SK-N-SH (cell line): ENCODE measurements around the gene PSME1. TPM values are rescaled to one million over a fixed set of nuclear protein-coding genes. Genes with fewer than 3 reads are reported as not detected.

Experiments used
- CTCF ChIA-PET: fragments of 300-600, 350-600 bp; formaldehyde crosslinking; extraction: SDS; loops from one replicate; lab custom pipeline; 2021; lab: Yijun Ruan, JAX
- POLR2A ChIA-PET: fragments of 350-600 bp; sonication (Branson Sonifier 250); formaldehyde crosslinking; extraction: SDS; loops from one replicate; lab custom pipeline; 2020; ENCODE audit warnings: antibody characterized with exemption, inconsistent platforms; lab: Yijun Ruan, JAX
- DNase-seq: peaks from one replicate; pipeline ENCODE4 v3.0.0; 2012
- H2AFZ ChIP-seq: fragments of 200-600 bp; sonication (generic); 2 replicates; pipeline ENCODE4 v1.8.1; 2016; ENCODE audit warnings: antibody characterized with exemption, mild to moderate bottlenecking, low read depth
- H3F3A ChIP-seq: fragments of 200-600 bp; sonication (generic); replicated peaks from 2 replicates; pipeline ENCODE3; 2016; ENCODE audit warnings: antibody characterized with exemption, mild to moderate bottlenecking; ENCODE audit not compliant: insufficient read depth
- H3K27ac ChIP-seq, 2 experiments: fragments of 200-500 bp in 1 of 2; fragments of 200-600 bp in 1 of 2; sonication (Bioruptor generic) in 1 of 2; sonication (generic), shearing (Covaris generic) in 1 of 2; 2 replicates each; pipeline versions ENCODE4 v1.5.1 to v1.6.1; 2014 to 2016; ENCODE audit warnings: low read depth in 2 of 2, inconsistent platforms in 1 of 2, low read length in 1 of 2, mild to moderate bottlenecking in 1 of 2, mixed read lengths in 1 of 2
- H3K27me3 ChIP-seq: fragments of 200-600 bp; sonication (generic), shearing (Covaris generic); 2 replicates; pipeline ENCODE4 v1.6.1; 2016; ENCODE audit warnings: mixed run types; ENCODE audit not compliant: insufficient read depth
- H3K36me3 ChIP-seq, 2 experiments: fragments of 200-500 bp in 1 of 2; fragments of 200-600 bp in 1 of 2; sonication (Bioruptor generic) in 1 of 2; sonication (generic) in 1 of 2; replicated peaks in 1 of 2; 2 replicates each; pipeline versions ENCODE3 to v1.5.1; 2014 to 2016; ENCODE audit warnings: low read length in 1 of 2, mild to moderate bottlenecking in 1 of 2; ENCODE audit not compliant: insufficient read depth in 2 of 2, control insufficient read depth in 1 of 2
- H3K4me1 ChIP-seq, 2 experiments: fragments of 200-500 bp in 1 of 2; fragments of 200-600 bp in 1 of 2; sonication (Bioruptor generic) in 1 of 2; sonication (generic), shearing (Covaris generic) in 1 of 2; 2 replicates each; pipeline versions ENCODE4 v1.5.1 to v1.6.1; 2014 to 2016; ENCODE audit warnings: low read depth in 1 of 2, low read length in 1 of 2, mixed run types in 1 of 2; ENCODE audit not compliant: insufficient read depth in 2 of 2, control insufficient read depth in 1 of 2
- H3K4me2 ChIP-seq: fragments of 200-600 bp; sonication (generic), shearing (Covaris generic); 2 replicates; pipeline ENCODE4 v1.6.1; 2017; ENCODE audit warnings: mixed run types
- H3K4me3 ChIP-seq, 2 experiments: fragments of 200-500 bp in 1 of 2; fragments of 200-600 bp in 1 of 2; sonication (Bioruptor generic) in 1 of 2; sonication (generic), shearing (Covaris generic) in 1 of 2; 2 replicates each; pipeline versions ENCODE4 v1.5.1 to v1.8.1; 2014 to 2016; ENCODE audit warnings: low read depth in 2 of 2, inconsistent platforms in 1 of 2, low read length in 1 of 2, mild to moderate bottlenecking in 1 of 2, mixed read lengths in 1 of 2, moderate library complexity in 1 of 2
- H3K79me2 ChIP-seq: fragments of 200-600 bp; sonication (generic); 2 replicates; pipeline ENCODE4 v1.8.1; 2017; ENCODE audit warnings: mild to moderate bottlenecking; ENCODE audit not compliant: insufficient read depth
- H3K9ac ChIP-seq: fragments of 200-600 bp; sonication (generic); 2 replicates; pipeline ENCODE4 v1.6.1; 2017; ENCODE audit warnings: mixed run types
- H3K9me2 ChIP-seq: fragments of 200-600 bp; sonication (generic); 2 replicates; pipeline ENCODE4 v1.6.1; 2017; ENCODE audit warnings: mixed run types
- H3K9me3 ChIP-seq: fragments of 200-600 bp; sonication (generic); 2 replicates; pipeline ENCODE4 v1.6.1; 2017; ENCODE audit warnings: mixed run types, mild to moderate bottlenecking, moderate library complexity
- H4K20me1 ChIP-seq: fragments of 200-600 bp; sonication (generic); 2 replicates; pipeline ENCODE4 v1.6.1; 2017; ENCODE audit warnings: mild to moderate bottlenecking, mixed run types; ENCODE audit not compliant: insufficient read depth
- FOSL2 ChIP-seq: IDR thresholded peaks from 2 replicates; pipeline ENCODE4 v1.4.0; 2012; ENCODE audit warnings: low read depth, mild to moderate bottlenecking, moderate library complexity, borderline replicate concordance
- FOXJ3 ChIP-seq: sonication (generic); formaldehyde crosslinking; IDR thresholded peaks from 2 replicates; pipeline ENCODE4 v1.5.1; 2020; ENCODE audit warnings: mild to moderate bottlenecking, missing genetic modification reagents
- FOXM1 ChIP-seq: IDR thresholded peaks from 2 replicates; pipeline ENCODE4 v1.4.0; 2012; ENCODE audit warnings: low read depth, mild to moderate bottlenecking
- GABPA ChIP-seq: IDR thresholded peaks from 2 replicates; pipeline ENCODE4 v1.4.0; 2012; ENCODE audit warnings: low read depth, mild to moderate bottlenecking
- NFIC ChIP-seq: IDR thresholded peaks from 2 replicates; pipeline ENCODE4 v1.4.0; 2012; ENCODE audit warnings: borderline replicate concordance
- RCOR1 ChIP-seq: fragments of 150-350 bp; IDR thresholded peaks from 2 replicates; pipeline ENCODE4 v1.6.1; 2017; ENCODE audit warnings: antibody characterized with exemption, low read length
- RFX5 ChIP-seq: IDR thresholded peaks from 2 replicates; pipeline ENCODE4 v1.6.1; 2012; ENCODE audit warnings: mild to moderate bottlenecking, improper control_type of control experiment, low read length
- SMC3 ChIP-seq: IDR thresholded peaks from 2 replicates; pipeline ENCODE4 v1.6.1; 2012; ENCODE audit warnings: low read depth, low read length, improper control_type of control experiment
- TAF1 ChIP-seq: IDR thresholded peaks from 2 replicates; pipeline ENCODE4 v1.6.1; 2012; ENCODE audit warnings: low read depth, mild to moderate bottlenecking, low read length, moderate library complexity, borderline replicate concordance
- YY1 ChIP-seq: IDR thresholded peaks from 2 replicates; pipeline ENCODE4 v1.4.0; 2012; ENCODE audit warnings: low read depth, mild to moderate bottlenecking
- WGBS: methylation state at CpG from one replicate; pipeline ENCODE4 v1.1.6; 2017; ENCODE audit warnings: low lambda C conversion rate; 5-methylcytosine and 5-hydroxymethylcytosine counted together
- polyA plus RNA-seq, 3 experiments: library from polyadenylated mRNA; depleted of rRNA; stranded (reverse); fragments of >200 nt; gene quantifications; 2 replicates each; pipeline ENCODE4 v1.2.3, GENCODE V29; 2012
- TF ChIP-seq, protein P1 (sequence below): fragments of 150-350 bp; IDR thresholded peaks from 2 replicates; pipeline ENCODE4 v1.6.1; 2016; ENCODE audit warnings: mild to moderate bottlenecking, low read depth, low read length
- TF ChIP-seq, protein P2 (sequence below): fragments of 150-350 bp; IDR thresholded peaks from 2 replicates; pipeline ENCODE4 v1.6.1; 2017; ENCODE audit warnings: antibody characterized with exemption, low read length, low read depth, borderline replicate concordance
- TF ChIP-seq, protein P3 (sequence below): IDR thresholded peaks from 2 replicates; pipeline ENCODE4 v1.4.0; 2012; ENCODE audit warnings: low read depth, borderline replicate concordance
- TF ChIP-seq, protein P4 (sequence below): IDR thresholded peaks from 2 replicates; pipeline ENCODE4 v1.6.1; 2012; ENCODE audit warnings: mild to moderate bottlenecking, low read depth, low read length, moderate library complexity

Gene PSME1
- polyA plus RNA-seq, 1 of the 3 experiments (the other 2 are of a cell fraction) = 287 TPM

DNA sequence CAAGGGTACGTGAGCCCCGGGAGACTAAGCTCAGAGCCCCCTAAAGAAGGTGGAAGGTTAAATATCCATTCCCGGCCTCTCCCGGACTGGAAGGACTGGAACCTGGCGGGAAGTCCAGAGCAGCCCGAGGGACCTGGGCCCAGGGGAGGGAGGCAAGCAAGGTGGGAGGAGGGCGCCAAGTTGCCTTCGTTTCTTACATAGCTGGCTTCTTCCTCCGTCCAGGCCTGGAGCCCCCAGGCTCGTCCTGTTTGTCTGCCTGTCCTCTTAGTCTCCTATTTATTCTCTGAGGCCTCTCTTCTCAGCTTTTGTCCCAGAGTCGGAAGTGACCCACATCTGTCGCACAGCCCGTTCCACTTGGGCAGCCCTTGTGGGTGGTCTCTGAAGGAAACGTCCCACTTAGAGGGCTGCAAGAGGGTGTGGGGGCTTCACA, 41.1 kb upstream of the PSME1 start:
- ChIA-PET CTCF (interaction anchor here (0.6 to 25.4 kb wide), 6 partner anchors 11 to 506 kb away, joined by 3 to 1159 read pairs (median 4); partner anchors contain the start of genes CARMIL3, CPNE6 and PSME2), POLR2A (interaction anchor here (0.7 to 6.2 kb wide), 10 partner anchors 12 to 66 kb away, joined by 3 to 46 read pairs (median 12); partner anchors contain the start of genes CARMIL3, DCAF11, IRF9 and NRL)
- Histone ChIP-seq H3K4me1 (peaks cover 12 to 19% of the 10 kb centered on the region in 2 experiments; a peak in 2 of 4 replicates), H3F3A (peaks cover 3% of the 10 kb centered on the region), H3K9me3 (no peaks in the 10 kb centered on the region), H4K20me1 (no peaks in the 10 kb centered on the region), H2AFZ (peak overlapping the region; percentile 91), H3K27ac (peak overlapping the region; percentile 73 to 93), H3K79me2 (peaks cover 16% of the 10 kb centered on the region), H3K4me2 (peak overlapping the region; percentile 100), H3K27me3 (no peaks in the 10 kb centered on the region), H3K4me3 (peak overlapping the region; percentile 80 to 92), H3K36me3 (peaks cover 1 to 3% of the 10 kb centered on the region in 2 experiments), H3K9me2 (no peaks in the 10 kb centered on the region), H3K9ac (peak overlapping the region; percentile 92)
- TF ChIP-seq TAF1 (no peak), RFX5 (no peak), FOXJ3 (CRISPR knock-in tag) (no peak)
- TF ChIP-seq, protein P1, sequence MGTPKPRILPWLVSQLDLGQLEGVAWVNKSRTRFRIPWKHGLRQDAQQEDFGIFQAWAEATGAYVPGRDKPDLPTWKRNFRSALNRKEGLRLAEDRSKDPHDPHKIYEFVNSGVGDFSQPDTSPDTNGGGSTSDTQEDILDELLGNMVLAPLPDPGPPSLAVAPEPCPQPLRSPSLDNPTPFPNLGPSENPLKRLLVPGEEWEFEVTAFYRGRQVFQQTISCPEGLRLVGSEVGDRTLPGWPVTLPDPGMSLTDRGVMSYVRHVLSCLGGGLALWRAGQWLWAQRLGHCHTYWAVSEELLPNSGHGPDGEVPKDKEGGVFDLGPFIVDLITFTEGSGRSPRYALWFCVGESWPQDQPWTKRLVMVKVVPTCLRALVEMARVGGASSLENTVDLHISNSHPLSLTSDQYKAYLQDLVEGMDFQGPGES = no peak
- WGBS = 3% methylated on average over 11 of the region's 14 CpGs
- DNase-seq = no peak

DNA sequence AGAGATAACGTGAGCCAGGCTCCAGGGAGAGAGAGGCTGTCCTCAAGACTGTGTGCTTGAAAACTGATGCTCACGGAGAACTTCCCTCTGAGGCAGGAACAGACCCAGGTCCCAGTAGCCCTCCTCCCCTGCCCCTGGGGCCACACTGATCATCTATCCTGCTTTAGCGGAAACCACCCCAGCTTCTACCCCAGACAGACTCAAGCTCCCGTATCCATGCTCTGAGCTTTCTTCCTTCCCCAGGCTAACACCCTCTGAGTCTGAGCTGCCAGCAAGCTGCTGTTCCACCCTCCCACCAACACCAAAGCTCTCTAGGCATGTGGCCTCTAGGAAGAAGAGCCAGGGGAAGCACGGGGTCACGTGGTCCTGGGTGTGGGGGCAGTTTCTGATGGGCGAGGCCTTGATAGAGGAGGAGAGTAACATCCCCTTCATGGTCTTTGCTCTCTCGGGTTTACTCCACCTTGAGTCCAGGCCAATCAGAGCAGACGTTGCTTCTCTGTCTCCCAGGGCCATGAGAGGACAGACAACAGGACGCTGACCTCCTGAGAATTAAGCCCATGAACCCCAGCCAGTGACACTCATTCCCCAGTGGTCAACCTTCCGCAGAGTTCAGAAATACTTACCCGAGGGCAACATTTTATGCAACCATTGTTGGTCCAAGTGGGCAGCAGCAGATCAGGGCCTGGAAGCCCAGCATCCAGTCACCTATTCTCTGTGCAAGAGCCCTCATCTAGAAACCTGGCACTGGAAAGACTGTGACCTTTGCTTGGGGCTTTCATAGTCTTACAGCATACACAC, 40.5 kb upstream of the PSME1 start:
- POLR2A ChIA-PET = interaction anchor here (0.7 to 6.2 kb wide), 10 partner anchors 11 to 65 kb away, joined by 3 to 46 read pairs (median 12); partner anchors contain the start of genes CARMIL3, DCAF11, IRF9 and NRL
- peak overlapping the region; percentile 100 for H3K4me2 ChIP-seq
- no peaks in the 10 kb centered on the region for H3K9me3 ChIP-seq
- H4K20me1 ChIP-seq = no peaks in the 10 kb centered on the region
- peak overlapping the region; percentile 80 to 92 for H3K4me3 ChIP-seq
- no peaks in the 10 kb centered on the region for H3K9me2 ChIP-seq
- H3K36me3 ChIP-seq = peaks cover 3 to 6% of the 10 kb centered on the region in 2 experiments
- H3K27me3 ChIP-seq = no peaks in the 10 kb centered on the region
- H3F3A ChIP-seq = peaks cover 3% of the 10 kb centered on the region
- H3K27ac ChIP-seq = peak overlapping the region; percentile 73 to 93; a peak in 3 of 4 replicates
- H3K4me1 ChIP-seq = peaks cover 12 to 16% of the 10 kb centered on the region in 2 experiments; a peak in 2 of 4 replicates
- H2AFZ ChIP-seq = no peak overlapping the region; the same call in 1 of the 2 replicates
- H3K9ac ChIP-seq = peak overlapping the region; percentile 92
- H3K79me2 ChIP-seq = peaks cover 16% of the 10 kb centered on the region
- DNase-seq = peak; percentile 78
- WGBS = 34% methylated on average over 7 of the region's 12 CpGs
- CTCF ChIA-PET = interaction anchor here (0.6 to 25.4 kb wide), 6 partner anchors 11 to 506 kb away, joined by 3 to 1159 read pairs (median 4); partner anchors contain the start of genes CARMIL3, CPNE6 and PSME2
- TF ChIP-seq YY1 = no peak
- no peak for TF ChIP-seq RCOR1
- no peak for TF ChIP-seq GABPA
- no peak for TF ChIP-seq FOXM1
- no peak for TF ChIP-seq SMC3
- TF ChIP-seq, protein P2, sequence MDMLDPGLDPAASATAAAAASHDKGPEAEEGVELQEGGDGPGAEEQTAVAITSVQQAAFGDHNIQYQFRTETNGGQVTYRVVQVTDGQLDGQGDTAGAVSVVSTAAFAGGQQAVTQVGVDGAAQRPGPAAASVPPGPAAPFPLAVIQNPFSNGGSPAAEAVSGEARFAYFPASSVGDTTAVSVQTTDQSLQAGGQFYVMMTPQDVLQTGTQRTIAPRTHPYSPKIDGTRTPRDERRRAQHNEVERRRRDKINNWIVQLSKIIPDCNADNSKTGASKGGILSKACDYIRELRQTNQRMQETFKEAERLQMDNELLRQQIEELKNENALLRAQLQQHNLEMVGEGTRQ = peak; percentile 44; the same call in 1 of the 2 replicates
- TF ChIP-seq NFIC = no peak
- TF ChIP-seq, protein P1 = no peak
- TF ChIP-seq, protein P3, sequence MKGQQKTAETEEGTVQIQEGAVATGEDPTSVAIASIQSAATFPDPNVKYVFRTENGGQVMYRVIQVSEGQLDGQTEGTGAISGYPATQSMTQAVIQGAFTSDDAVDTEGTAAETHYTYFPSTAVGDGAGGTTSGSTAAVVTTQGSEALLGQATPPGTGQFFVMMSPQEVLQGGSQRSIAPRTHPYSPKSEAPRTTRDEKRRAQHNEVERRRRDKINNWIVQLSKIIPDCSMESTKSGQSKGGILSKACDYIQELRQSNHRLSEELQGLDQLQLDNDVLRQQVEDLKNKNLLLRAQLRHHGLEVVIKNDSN = peak; percentile 85; the same call in 1 of the 2 replicates
- TF ChIP-seq, protein P4, sequence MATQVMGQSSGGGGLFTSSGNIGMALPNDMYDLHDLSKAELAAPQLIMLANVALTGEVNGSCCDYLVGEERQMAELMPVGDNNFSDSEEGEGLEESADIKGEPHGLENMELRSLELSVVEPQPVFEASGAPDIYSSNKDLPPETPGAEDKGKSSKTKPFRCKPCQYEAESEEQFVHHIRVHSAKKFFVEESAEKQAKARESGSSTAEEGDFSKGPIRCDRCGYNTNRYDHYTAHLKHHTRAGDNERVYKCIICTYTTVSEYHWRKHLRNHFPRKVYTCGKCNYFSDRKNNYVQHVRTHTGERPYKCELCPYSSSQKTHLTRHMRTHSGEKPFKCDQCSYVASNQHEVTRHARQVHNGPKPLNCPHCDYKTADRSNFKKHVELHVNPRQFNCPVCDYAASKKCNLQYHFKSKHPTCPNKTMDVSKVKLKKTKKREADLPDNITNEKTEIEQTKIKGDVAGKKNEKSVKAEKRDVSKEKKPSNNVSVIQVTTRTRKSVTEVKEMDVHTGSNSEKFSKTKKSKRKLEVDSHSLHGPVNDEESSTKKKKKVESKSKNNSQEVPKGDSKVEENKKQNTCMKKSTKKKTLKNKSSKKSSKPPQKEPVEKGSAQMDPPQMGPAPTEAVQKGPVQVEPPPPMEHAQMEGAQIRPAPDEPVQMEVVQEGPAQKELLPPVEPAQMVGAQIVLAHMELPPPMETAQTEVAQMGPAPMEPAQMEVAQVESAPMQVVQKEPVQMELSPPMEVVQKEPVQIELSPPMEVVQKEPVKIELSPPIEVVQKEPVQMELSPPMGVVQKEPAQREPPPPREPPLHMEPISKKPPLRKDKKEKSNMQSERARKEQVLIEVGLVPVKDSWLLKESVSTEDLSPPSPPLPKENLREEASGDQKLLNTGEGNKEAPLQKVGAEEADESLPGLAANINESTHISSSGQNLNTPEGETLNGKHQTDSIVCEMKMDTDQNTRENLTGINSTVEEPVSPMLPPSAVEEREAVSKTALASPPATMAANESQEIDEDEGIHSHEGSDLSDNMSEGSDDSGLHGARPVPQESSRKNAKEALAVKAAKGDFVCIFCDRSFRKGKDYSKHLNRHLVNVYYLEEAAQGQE = no peak
- no peak; the same call in 1 of the 2 replicates for TF ChIP-seq FOXJ3 (CRISPR knock-in tag)
- no peak for TF ChIP-seq FOSL2
- TF ChIP-seq TAF1 = peak; percentile 35; the same call in 1 of the 2 replicates
